Measurements from ENCODE around the gene HNRNPU.
A peak's percentile ranks its signal among the peaks of the same experiment; 100 is the strongest.

HNRNPU gene

DNA sequence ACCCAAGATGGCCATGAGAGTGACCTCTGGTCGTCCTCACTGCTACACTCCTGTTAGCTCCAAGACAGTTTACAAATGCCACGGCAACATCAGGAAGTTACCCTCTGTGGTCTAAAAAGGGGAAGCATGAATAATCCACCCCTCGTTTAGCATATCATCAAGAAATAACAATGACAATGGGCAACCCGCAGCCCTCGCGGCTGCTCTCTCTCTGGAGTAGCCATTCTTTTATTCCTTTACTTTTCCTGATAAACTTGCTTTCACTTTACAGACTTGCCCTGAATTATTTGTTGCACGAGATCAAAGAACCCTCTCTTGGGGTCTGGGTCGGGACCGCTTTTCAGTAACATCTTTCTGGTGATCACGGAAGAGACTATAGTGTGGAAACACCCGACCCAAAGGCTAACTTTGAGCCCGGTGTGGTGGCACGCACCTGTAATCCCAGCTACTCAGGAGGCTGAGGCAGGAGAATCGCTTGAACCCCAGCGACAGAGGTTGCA, 48.7 kb downstream of the HNRNPU start:
- no peaks in the 10 kb centered on the region for H3K9me3 ChIP-seq (ENCODE audit: low read length)
- H3K4me3 ChIP-seq (ENCODE audit: low read depth, low read length, poor library complexity, severe bottlenecking): peak overlapping the region; percentile 49
- no peaks in the 10 kb centered on the region; the same call in 1 of the 2 replicates for H3K27me3 ChIP-seq (ENCODE audit: insufficient read depth, low read length)
- no peaks in the 10 kb centered on the region for H4K20me1 ChIP-seq (ENCODE audit: insufficient read depth, low read length)
- no peak overlapping the region for H2AFZ ChIP-seq (ENCODE audit: low read length)
- H3K27ac ChIP-seq (ENCODE audit: low read depth, low read length, poor library complexity, severe bottlenecking): no peak overlapping the region
- H3K36me3 ChIP-seq (ENCODE audit: insufficient read depth, low read length): no peaks in the 10 kb centered on the region
- H3F3A ChIP-seq (ENCODE audit: insufficient read depth, low read length): no peaks in the 10 kb centered on the region
- H3K4me1 ChIP-seq (ENCODE audit: insufficient read depth, low read length, severe bottlenecking): peaks cover 17% of the 10 kb centered on the region
- H3K9ac ChIP-seq (ENCODE audit: low read length): peak overlapping the region; percentile 2; the same call in 1 of the 2 replicates
- H3K9me2 ChIP-seq (ENCODE audit: low read depth, low read length): no peaks in the 10 kb centered on the region
- no peaks in the 10 kb centered on the region for H3K79me2 ChIP-seq (ENCODE audit: insufficient read depth, low read length)
- TF ChIP-seq EZH2 (IDR thresholded peaks at IDR 0.05; ENCODE audit: borderline replicate concordance, low read length): no peak
- TF ChIP-seq, protein P1, sequence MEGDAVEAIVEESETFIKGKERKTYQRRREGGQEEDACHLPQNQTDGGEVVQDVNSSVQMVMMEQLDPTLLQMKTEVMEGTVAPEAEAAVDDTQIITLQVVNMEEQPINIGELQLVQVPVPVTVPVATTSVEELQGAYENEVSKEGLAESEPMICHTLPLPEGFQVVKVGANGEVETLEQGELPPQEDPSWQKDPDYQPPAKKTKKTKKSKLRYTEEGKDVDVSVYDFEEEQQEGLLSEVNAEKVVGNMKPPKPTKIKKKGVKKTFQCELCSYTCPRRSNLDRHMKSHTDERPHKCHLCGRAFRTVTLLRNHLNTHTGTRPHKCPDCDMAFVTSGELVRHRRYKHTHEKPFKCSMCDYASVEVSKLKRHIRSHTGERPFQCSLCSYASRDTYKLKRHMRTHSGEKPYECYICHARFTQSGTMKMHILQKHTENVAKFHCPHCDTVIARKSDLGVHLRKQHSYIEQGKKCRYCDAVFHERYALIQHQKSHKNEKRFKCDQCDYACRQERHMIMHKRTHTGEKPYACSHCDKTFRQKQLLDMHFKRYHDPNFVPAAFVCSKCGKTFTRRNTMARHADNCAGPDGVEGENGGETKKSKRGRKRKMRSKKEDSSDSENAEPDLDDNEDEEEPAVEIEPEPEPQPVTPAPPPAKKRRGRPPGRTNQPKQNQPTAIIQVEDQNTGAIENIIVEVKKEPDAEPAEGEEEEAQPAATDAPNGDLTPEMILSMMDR (IDR thresholded peaks at IDR 0.05; ENCODE audit: low read length): no peak
- H3K4me2 ChIP-seq (ENCODE audit: low read length): peak overlapping the region; percentile 55

DNA sequence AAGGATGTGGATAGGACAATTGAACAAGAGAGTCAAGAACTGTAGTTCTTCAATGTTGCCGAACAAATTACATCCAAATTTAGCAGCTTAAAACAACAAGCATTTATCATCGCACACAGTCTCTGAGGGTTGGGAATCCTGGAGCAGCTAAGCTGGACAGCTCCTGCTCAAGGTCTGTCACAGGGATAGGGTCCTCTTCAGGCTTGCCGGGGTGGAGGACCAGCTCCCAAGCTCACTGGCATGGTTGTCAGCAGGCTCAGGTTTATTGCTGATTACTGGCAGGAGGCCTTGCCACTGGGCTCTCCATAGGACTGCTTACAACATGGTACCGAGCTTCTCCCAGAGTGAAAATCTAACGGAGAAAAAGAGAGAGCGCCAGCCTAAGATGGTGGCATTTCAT, 51.0 kb downstream of the HNRNPU start:
- TF ChIP-seq, protein P1 (IDR thresholded peaks at IDR 0.05; ENCODE audit: low read length): no peak
- TF ChIP-seq EZH2 (IDR thresholded peaks at IDR 0.05; ENCODE audit: borderline replicate concordance, low read length): no peak
- H4K20me1 ChIP-seq (ENCODE audit: insufficient read depth, low read length): no peaks in the 10 kb centered on the region
- peaks cover 17% of the 10 kb centered on the region for H3K4me1 ChIP-seq (ENCODE audit: insufficient read depth, low read length, severe bottlenecking)
- H3K36me3 ChIP-seq (ENCODE audit: insufficient read depth, low read length): no peaks in the 10 kb centered on the region
- no peak overlapping the region for H2AFZ ChIP-seq (ENCODE audit: low read length)
- H3K9ac ChIP-seq (ENCODE audit: low read length): no peak overlapping the region
- no peak overlapping the region for H3K4me2 ChIP-seq (ENCODE audit: low read length)
- H3F3A ChIP-seq (ENCODE audit: insufficient read depth, low read length): no peaks in the 10 kb centered on the region
- H3K9me2 ChIP-seq (ENCODE audit: low read depth, low read length): no peaks in the 10 kb centered on the region
- H3K79me2 ChIP-seq (ENCODE audit: insufficient read depth, low read length): no peaks in the 10 kb centered on the region
- no peaks in the 10 kb centered on the region for H3K9me3 ChIP-seq (ENCODE audit: low read length)
- no peak overlapping the region for H3K4me3 ChIP-seq (ENCODE audit: low read depth, low read length, poor library complexity, severe bottlenecking)
- no peaks in the 10 kb centered on the region; the same call in 1 of the 2 replicates for H3K27me3 ChIP-seq (ENCODE audit: insufficient read depth, low read length)
- H3K27ac ChIP-seq (ENCODE audit: low read depth, low read length, poor library complexity, severe bottlenecking): no peak overlapping the region

DNA sequence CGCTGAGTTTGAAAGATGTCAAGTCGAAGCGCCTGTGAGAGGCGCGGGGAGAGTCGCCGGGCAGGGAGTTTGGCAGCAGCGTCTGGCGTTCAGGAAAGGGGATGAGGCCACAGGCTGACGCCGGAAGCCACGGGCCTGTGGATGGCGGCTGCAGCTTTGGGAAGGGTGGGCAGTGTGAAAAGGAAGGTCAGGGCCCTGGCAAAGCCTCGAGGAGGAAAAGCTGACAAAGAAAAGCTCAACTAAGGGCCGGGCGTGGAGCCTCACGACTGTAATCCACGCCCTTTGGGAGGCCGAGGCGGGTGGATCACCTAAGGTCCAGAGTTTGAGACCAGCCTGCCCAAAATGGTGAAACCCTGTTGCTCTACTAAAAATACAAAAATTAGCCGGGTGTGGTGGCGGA, 54.1 kb downstream of the HNRNPU start:
- Histone ChIP-seq H3F3A (ENCODE audit: insufficient read depth, low read length) (no peaks in the 10 kb centered on the region), H2AFZ (ENCODE audit: low read length) (no peak overlapping the region), H3K9ac (ENCODE audit: low read length) (no peak overlapping the region)

More for the DNA sequence above, 54.1 kb downstream of the HNRNPU start:
- Histone ChIP-seq H3K27ac (ENCODE audit: low read depth, low read length, poor library complexity, severe bottlenecking) (no peak overlapping the region), H3K36me3 (ENCODE audit: insufficient read depth, low read length) (no peaks in the 10 kb centered on the region), H3K27me3 (ENCODE audit: insufficient read depth, low read length) (no peaks in the 10 kb centered on the region), H4K20me1 (ENCODE audit: insufficient read depth, low read length) (no peaks in the 10 kb centered on the region), H3K9me2 (ENCODE audit: low read depth, low read length) (no peaks in the 10 kb centered on the region), H3K4me3 (ENCODE audit: low read depth, low read length, poor library complexity, severe bottlenecking) (no peak overlapping the region), H3K9me3 (ENCODE audit: low read length) (no peaks in the 10 kb centered on the region), H3K79me2 (ENCODE audit: insufficient read depth, low read length) (no peaks in the 10 kb centered on the region), H3K4me1 (ENCODE audit: insufficient read depth, low read length, severe bottlenecking) (peaks cover 7% of the 10 kb centered on the region), H3K4me2 (ENCODE audit: low read length) (no peak overlapping the region)
- no peak for TF ChIP-seq EZH2 (IDR thresholded peaks at IDR 0.05; ENCODE audit: borderline replicate concordance, low read length)
- TF ChIP-seq, protein P1 (IDR thresholded peaks at IDR 0.05; ENCODE audit: low read length): no peak

All from OCI-LY1 (cell line).